ENCODE data around the gene ZC3H12A. TPM values are rescaled to one million over a fixed set of nuclear protein-coding genes. Genes with fewer than 3 reads are reported as not detected.

The ZC3H12A gene
- polyA plus RNA-seq, 2 of the 4 experiments (the other 2 are of a cell fraction): 16.3 to 23.1 TPM

GRCh38 chr1:37481289-37482003 is 7.1 kb downstream of the ZC3H12A start:
- Histone ChIP-seq H3K4me2 (peak overlapping the region; percentile 90), H3K4me3 (peak overlapping the region; percentile 85; the same call in 2 of the 3 replicates), H3K27ac (peak overlapping the region; percentile 88 to 100), H3K9me3 (no peaks in the 10 kb centered on the region), H3K4me1 (peaks cover 78% of the 10 kb centered on the region)
- TF ChIP-seq POLR2AphosphoS2 (conservative IDR thresholded peaks at IDR 0.05; ENCODE audit: low read length) (0 out of 2 replicates have a peak, but pooled peaks have one; percentile 3), HES2 (IDR thresholded peaks at IDR 0.05) (no peak), HDAC2 (IDR thresholded peaks at IDR 0.05) (no peak)
- FAIRE-seq (no peak), ATAC-seq (no peak), DNase-seq (ENCODE audit: low read depth in 1 of 2, low spot score in 1 of 2) (peak in 1 of 2 experiments; percentile 16)
- CTCF ChIA-PET: interaction anchor here (0.5 to 11.2 kb wide), 3 partner anchors 23 to 480 kb away, joined by 4 to 208 read pairs (median 4); partner anchors contain the start of gene MEAF6
- WGBS (ENCODE audit: missing lambda C conversion rate): 92% methylated on average over 17 of the region's 26 CpGs
- POLR2A ChIA-PET: no interaction called here

- ATAC-seq: no peak
- Histone ChIP-seq H3K27ac (peak overlapping the region; percentile 88 to 100), H3K4me3 (peak overlapping the region; percentile 20; the same call in 1 of the 3 replicates), H3K9me3 (no peaks in the 10 kb centered on the region), H3K4me2 (peak overlapping the region; percentile 90), H3K4me1 (peaks cover 85% of the 10 kb centered on the region)
- no peak for FAIRE-seq
- ChIA-PET POLR2A (no interaction called here), CTCF (interaction anchor here (1.3 to 11.2 kb wide), 2 partner anchors 24 to 32 kb away, joined by 4 to 208 read pairs; partner anchors contain the start of gene MEAF6)
- WGBS (ENCODE audit: missing lambda C conversion rate): 81% methylated on average over 15 of the region's 18 CpGs
- no peak for DNase-seq (ENCODE audit: low read depth in 1 of 2, low spot score in 1 of 2)
- TF ChIP-seq TP53 (CRISPR knock-in tag; IDR thresholded peaks at IDR 0.05) (no peak), MAX (IDR thresholded peaks at IDR 0.05) (no peak), HEYL (CRISPR knock-in tag; IDR thresholded peaks at IDR 0.05) (no peak), ZC3H11A (IDR thresholded peaks at IDR 0.05) (no peak), CHD4 (IDR thresholded peaks at IDR 0.05; ENCODE audit: borderline replicate concordance) (no peak), FOSB (CRISPR knock-in tag; IDR thresholded peaks at IDR 0.05) (0 out of 2 replicates have a peak, but pooled peaks have one; percentile 29), JUNB (IDR thresholded peaks at IDR 0.05) (no peak), ZSCAN20 (CRISPR knock-in tag; IDR thresholded peaks at IDR 0.05) (no peak), JUN (IDR thresholded peaks at IDR 0.05) (peak in 1 of 2 experiments; percentile 31; a peak in 1 of 5 replicates)
Measured at GRCh38 chr1:37482004-37482785, 7.8 kb downstream of the ZC3H12A start.

- ChIA-PET CTCF (interaction anchor here (1.2 to 11.2 kb wide), 3 partner anchors 11 to 25 kb away, joined by 4 to 208 read pairs (median 4); no protein-coding TSS in a partner anchor), POLR2A (no interaction called here)
- peak overlapping the region; percentile 90 for H3K4me2 ChIP-seq
- H3K4me1 ChIP-seq: peaks cover 87% of the 10 kb centered on the region
- ATAC-seq: no peak
- H3K27ac ChIP-seq: peak overlapping the region; percentile 90 to 100
- DNase-seq (ENCODE audit: low read depth in 1 of 2, low spot score in 1 of 2): no peak
- H3K9me3 ChIP-seq: no peaks in the 10 kb centered on the region
- TF ChIP-seq FOSB (CRISPR knock-in tag; IDR thresholded peaks at IDR 0.05) (no peak), RFX5 (IDR thresholded peaks at IDR 0.05) (no peak), SMC3 (IDR thresholded peaks at IDR 0.05) (no peak), FOXS1 (CRISPR knock-in tag; IDR thresholded peaks at IDR 0.05) (no peak), CBX8 (IDR thresholded peaks at IDR 0.05) (no peak), JUNB (IDR thresholded peaks at IDR 0.05) (no peak), RARB (CRISPR knock-in tag; IDR thresholded peaks at IDR 0.05) (no peak), RAD21 (conservative IDR thresholded peaks at IDR 0.05 in 1 of 2, IDR thresholded peaks at IDR 0.05 in 1 of 2) (no peak), NR3C1 (IDR thresholded peaks at IDR 0.05) (no peak), ZNF302 (CRISPR knock-in tag; IDR thresholded peaks at IDR 0.05) (no peak)
- no peak for FAIRE-seq
- H3K4me3 ChIP-seq: no peak overlapping the region
- 91% methylated on average over 9 of the region's 29 CpGs for WGBS (ENCODE audit: missing lambda C conversion rate)
Measured at GRCh38 chr1:37482796-37483744, 8.7 kb downstream of the ZC3H12A start.
